Measurements from ENCODE around the gene SPSB1.

DNA sequence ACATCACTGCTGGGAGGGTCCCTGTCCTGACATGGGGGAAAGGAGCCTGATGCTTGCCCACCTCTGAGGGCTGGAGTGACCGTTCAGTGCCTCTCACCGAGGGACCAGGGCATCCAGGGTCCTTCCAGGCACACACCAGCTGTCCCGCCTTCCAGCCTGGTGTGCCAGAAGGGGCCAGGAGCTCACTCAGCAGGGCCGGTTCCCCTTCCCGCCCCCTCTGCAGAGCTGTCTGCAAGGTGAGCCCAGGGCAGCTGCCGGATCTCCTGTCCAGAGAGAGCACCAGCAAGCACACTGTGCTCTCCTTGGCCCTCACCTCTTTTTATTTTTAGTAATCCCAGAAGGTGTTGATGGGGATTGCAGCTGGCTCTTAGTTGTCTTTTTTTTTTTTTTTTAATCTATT is 41.2 kb upstream of the SPSB1 start:
- TF ChIP-seq FOXM1 (IDR thresholded peaks at IDR 0.05; ENCODE audit: borderline replicate concordance, low read depth) (no peak), YY1 (IDR thresholded peaks at IDR 0.05; ENCODE audit: low read depth) (no peak), CREB1 (IDR thresholded peaks at IDR 0.05; ENCODE audit: low read depth) (no peak), EP300 (IDR thresholded peaks at IDR 0.05; ENCODE audit: borderline replicate concordance) (no peak), RAD21 (IDR thresholded peaks at IDR 0.05; ENCODE audit: low read depth) (no peak), TAF1 (IDR thresholded peaks at IDR 0.05; ENCODE audit: low read depth) (no peak), CEBPB (IDR thresholded peaks at IDR 0.05) (no peak)
